Dendritic cell treated with granulocyte-macrophage colony-stimulating factor and Interleukin-4, amounts not matched to agents 40 ng/mL and 50 ng/mL, for 4 days (primary cell): ENCODE results near the gene STX2.
A peak's percentile ranks its signal among the peaks of the same experiment; 100 is the strongest.
"Not testable (repeated sequence)": the region's sequence is repeated elsewhere in the genome, so short reads cannot be mapped to it uniquely, and the experiment has no call there.

Experiments
- H3K27ac Mint-ChIP-seq: one replicate; pipeline ENCODE4 v1.8.0; 2022; ENCODE audit warnings: mild to moderate bottlenecking, mixed read lengths
- H3K27me3 Mint-ChIP-seq: one replicate; pipeline ENCODE4 v1.8.0; 2022; ENCODE audit warnings: mild to moderate bottlenecking, mixed read lengths
- H3K36me3 Mint-ChIP-seq: one replicate; pipeline ENCODE4 v1.8.0; 2022; ENCODE audit warnings: low read depth, mixed read lengths
- H3K4me1 Mint-ChIP-seq: one replicate; pipeline ENCODE4 v1.8.0; 2022; ENCODE audit warnings: low read depth, mixed read lengths
- H3K4me3 Mint-ChIP-seq: one replicate; pipeline ENCODE4 v1.8.0; 2022; ENCODE audit warnings: mild to moderate bottlenecking, moderate library complexity, mixed read lengths
- H3K9me3 Mint-ChIP-seq: one replicate; pipeline ENCODE4 v1.8.0; 2022; ENCODE audit warnings: mixed read lengths
- intact Hi-C: fragments of 100-400 bp; cut with micrococcal nuclease; formaldehyde crosslinking; loops from one replicate; pipeline ENCODE4 v1.15.0; 2022

STX2 gene

DNA sequence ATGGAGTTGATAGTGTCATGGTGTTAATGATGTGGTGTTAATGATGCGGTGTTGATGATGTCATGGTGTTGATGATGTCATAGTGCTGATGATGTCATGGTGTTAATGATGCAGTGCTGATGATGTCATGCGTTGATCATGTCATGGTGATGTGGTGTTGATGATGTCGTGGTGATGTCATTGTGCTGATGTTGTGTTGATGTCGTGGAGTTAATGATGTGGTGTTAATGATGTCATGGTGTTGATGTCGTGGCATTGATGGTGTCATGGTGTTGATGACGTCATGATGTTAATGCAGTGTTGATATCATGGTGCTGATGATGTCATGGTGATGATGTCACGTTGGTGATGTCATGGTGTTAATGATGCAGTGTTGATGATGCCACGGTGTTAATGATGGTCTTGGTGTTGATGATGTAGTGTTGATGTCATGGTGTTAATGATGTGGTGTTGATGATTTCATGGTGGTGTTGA lies 73.8 kb downstream of the STX2 start:
- no peak overlapping the region for H3K27ac Mint-ChIP-seq
- no peaks in the 10 kb centered on the region for H3K4me1 Mint-ChIP-seq
- H3K36me3 Mint-ChIP-seq = no peaks in the 10 kb centered on the region
- intact Hi-C loops = no loop called here
- no peaks in the 10 kb centered on the region for H3K9me3 Mint-ChIP-seq
- H3K27me3 Mint-ChIP-seq = peaks cover 29% of the 10 kb centered on the region
- no peak overlapping the region for H3K4me3 Mint-ChIP-seq

DNA sequence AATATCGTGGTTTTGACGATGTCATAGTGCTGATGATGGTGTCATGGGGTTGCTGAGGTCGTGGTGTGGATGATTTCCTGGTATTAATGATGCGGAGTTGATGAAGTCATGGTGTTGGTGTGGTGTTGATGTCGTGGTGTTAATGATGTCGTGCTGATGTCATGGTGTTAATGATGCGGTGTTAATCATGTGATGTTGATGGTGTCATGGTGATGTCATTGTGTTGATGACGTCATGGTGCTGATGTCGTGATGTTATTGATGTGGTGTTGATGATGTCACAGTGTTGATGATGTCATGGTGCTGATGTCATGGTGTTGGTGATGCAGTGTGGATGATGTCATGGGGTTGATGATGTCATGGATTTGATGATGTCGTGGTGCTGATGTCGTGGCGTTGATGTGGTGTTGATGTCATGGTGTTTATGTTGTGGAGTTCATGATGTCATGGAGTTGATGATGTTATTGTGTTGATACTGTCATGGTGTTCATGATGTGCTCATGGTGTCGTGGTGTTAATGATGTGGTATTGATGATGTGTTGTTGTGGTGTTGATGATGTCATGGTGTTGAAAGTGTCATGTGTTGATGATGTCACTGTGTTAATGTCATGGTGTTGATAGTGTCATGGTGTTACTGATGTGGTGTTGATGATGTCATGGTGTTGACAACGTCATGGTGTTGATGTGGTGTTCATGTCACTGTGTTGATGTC lies 74.4 kb downstream of the STX2 start:
- H3K9me3 Mint-ChIP-seq = no peaks in the 10 kb centered on the region
- intact Hi-C loops = no loop called here
- H3K27me3 Mint-ChIP-seq = peaks cover 34% of the 10 kb centered on the region
- H3K4me1 Mint-ChIP-seq = no peaks in the 10 kb centered on the region
- H3K4me3 Mint-ChIP-seq = no peak overlapping the region
- no peak overlapping the region for H3K27ac Mint-ChIP-seq
- H3K36me3 Mint-ChIP-seq = no peaks in the 10 kb centered on the region

DNA sequence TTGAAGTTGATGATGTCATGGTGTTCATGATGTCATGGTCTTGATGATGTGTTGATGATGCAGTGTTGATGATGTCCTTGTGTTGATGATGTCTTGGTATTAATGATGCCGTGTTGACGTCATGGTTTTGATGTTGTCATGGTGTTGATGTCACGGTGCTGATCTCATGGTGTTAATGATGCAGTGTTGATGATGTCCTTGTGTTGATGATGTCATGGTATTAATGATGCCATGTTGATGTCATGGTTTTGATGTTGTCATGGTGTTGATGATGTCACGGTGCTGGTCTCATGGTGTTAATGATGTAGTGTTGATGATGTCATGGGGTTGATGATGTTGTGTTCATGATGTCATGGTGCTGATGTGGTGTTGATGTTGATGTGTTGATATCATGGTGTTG lies 75.0 kb downstream of the STX2 start:
- no peaks in the 10 kb centered on the region for H3K36me3 Mint-ChIP-seq
- intact Hi-C loops = no loop called here
- peaks cover 34% of the 10 kb centered on the region for H3K27me3 Mint-ChIP-seq
- no peak overlapping the region for H3K27ac Mint-ChIP-seq
- no peak overlapping the region for H3K4me3 Mint-ChIP-seq
- no peaks in the 10 kb centered on the region for H3K4me1 Mint-ChIP-seq
- no peaks in the 10 kb centered on the region for H3K9me3 Mint-ChIP-seq

DNA sequence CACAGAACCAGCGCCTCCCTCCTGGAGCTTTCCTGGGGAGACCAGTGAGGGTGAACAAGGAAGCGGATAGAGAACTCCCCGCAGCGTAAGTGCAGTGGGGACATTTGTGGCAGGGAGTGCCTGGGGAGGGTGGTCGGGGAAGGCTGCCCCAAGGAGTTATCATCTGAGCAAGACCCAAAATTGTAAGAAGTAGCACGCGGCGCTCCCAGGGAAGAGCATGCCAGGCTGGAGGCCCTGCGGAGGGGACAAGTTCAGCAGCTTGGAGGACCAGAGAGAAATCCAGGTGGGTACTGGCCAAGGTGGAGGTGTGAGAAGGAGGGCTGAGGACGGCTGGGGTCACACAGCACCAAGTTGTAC lies 76.8 kb downstream of the STX2 start:
- intact Hi-C loops = no loop called here
- H3K27ac Mint-ChIP-seq = no peak overlapping the region
- H3K4me3 Mint-ChIP-seq = no peak overlapping the region
- H3K9me3 Mint-ChIP-seq = no peaks in the 10 kb centered on the region
- peaks cover 29% of the 10 kb centered on the region for H3K27me3 Mint-ChIP-seq
- H3K4me1 Mint-ChIP-seq = no peaks in the 10 kb centered on the region
- no peaks in the 10 kb centered on the region for H3K36me3 Mint-ChIP-seq

- no peaks in the 10 kb centered on the region for H3K4me1 Mint-ChIP-seq
- no peak overlapping the region for H3K27ac Mint-ChIP-seq
- H3K4me3 Mint-ChIP-seq = no peak overlapping the region
- H3K9me3 Mint-ChIP-seq = no peaks in the 10 kb centered on the region
- H3K36me3 Mint-ChIP-seq = no peaks in the 10 kb centered on the region
- intact Hi-C loops = no loop called here
- H3K27me3 Mint-ChIP-seq = peaks cover 27% of the 10 kb centered on the region
Observed at GRCh38 chr12:130761537-130762318, 77.3 kb downstream of the STX2 start.

DNA sequence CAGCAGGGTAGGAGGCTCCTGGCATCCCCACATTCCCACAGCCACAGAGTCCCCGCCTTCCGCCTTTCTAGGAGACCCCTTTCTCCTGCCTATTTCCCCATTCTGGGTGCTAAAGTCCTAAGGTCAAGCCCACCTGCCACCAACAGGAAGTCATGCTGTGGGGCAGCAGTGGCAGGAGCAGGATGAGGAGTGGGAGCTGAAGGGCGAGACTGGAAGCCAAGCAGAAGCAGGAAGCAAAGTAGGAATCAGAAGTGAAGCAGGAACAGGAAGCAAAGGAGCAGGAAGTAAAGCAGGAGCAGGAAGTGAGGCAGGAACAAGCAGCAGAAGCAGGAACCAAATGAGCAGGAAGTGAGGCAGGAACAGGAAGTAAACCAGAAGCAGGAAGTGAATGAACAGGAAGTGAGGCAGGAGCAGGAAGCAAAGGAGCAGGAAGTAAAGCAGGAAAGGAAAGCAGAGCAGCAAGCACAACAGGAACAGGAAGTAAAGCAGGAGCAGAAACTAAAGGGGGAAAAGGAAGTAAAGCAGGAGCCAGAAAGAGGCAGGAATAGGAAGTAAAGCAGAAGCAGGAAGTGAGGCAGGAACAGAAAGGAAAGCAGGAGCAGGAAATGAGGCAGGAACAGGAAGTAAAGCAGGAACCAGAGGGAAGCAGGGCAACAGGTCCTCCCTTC lies 84.7 kb downstream of the STX2 start:
- peaks cover 6% of the 10 kb centered on the region for H3K36me3 Mint-ChIP-seq

DNA sequence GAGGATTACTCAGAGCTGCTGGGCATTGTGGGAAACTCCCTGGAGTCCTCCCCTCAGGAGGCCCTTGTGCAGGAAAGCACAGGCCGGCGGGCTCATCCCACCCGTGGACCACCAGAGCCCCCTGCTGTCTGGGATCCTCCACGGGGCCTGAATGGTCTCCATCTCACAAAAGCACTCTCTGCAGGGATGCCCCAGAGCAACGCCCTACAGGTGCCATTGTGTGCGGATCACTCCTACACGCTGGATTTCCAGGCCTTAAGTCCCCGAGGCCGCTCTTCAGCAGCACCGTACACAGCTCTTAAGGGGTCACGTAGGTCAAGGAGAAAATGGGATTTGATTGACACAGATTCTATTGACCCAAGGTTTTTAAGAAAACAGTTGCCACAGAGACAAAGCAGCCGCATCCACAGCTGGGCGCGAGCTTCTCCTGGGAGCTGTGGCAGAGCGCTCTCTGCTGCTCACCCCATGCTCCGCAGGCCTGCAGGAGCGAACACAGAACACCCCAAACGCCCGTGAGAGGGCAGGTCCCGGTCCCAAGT lies 86.3 kb downstream of the STX2 start:
- H3K4me3 Mint-ChIP-seq = no peak overlapping the region

More for the DNA sequence above, 84.7 kb downstream of the STX2 start:
- peaks cover 1% of the 10 kb centered on the region for H3K27me3 Mint-ChIP-seq
- H3K4me1 Mint-ChIP-seq = no peaks in the 10 kb centered on the region
- intact Hi-C loops = no loop called here
- H3K4me3 Mint-ChIP-seq = no peak overlapping the region
- peaks cover 12% of the 10 kb centered on the region for H3K9me3 Mint-ChIP-seq
- H3K27ac Mint-ChIP-seq = peak overlapping the region; percentile 19

GRCh38 chr12:130752037-130752436 lies 87.0 kb downstream of the STX2 start:
- H3K36me3 Mint-ChIP-seq, intact Hi-C loops, H3K4me3 Mint-ChIP-seq, H3K27me3 Mint-ChIP-seq, H3K27ac Mint-ChIP-seq, H3K4me1 Mint-ChIP-seq: not testable (repeated sequence)
- peaks cover 12% of the 10 kb centered on the region for H3K9me3 Mint-ChIP-seq

More for the DNA sequence above, 86.3 kb downstream of the STX2 start:
- Mint-ChIP-seq H3K36me3 (peaks cover 6% of the 10 kb centered on the region), H3K27ac (no peak overlapping the region), H3K4me1 (peaks cover 4% of the 10 kb centered on the region), H3K27me3 (peaks cover 5% of the 10 kb centered on the region), H3K9me3 (peaks cover 12% of the 10 kb centered on the region)
- intact Hi-C loops = no loop called here

DNA sequence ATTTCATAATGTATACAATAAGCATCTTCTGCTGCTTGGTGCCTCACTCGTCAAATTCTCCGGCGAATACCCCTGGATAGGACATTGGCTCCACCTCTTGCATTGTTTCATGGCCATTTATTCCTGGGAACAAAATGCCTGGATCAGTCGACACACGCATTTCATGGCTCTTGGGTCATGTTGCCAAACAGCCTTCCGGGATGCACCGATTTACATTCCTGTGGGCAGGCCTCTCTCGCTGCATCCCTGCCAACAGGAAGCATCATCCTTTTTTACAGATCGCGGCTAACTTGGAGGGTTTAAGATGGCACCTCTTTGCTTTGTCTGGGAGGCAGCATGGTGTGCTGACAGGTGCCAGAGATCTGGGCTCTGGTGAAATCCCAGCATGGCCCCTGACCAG lies 90.3 kb downstream of the STX2 start:
- Mint-ChIP-seq H3K4me1 (peaks cover 4% of the 10 kb centered on the region), H3K4me3 (no peak overlapping the region), H3K36me3 (no peaks in the 10 kb centered on the region), H3K27ac (no peak overlapping the region), H3K9me3 (no peaks in the 10 kb centered on the region), H3K27me3 (peaks cover 6% of the 10 kb centered on the region)
- intact Hi-C loops = loop anchor here (10.0 kb wide), 1 partner anchor 704 kb away; no protein-coding TSS in a partner anchor

DNA sequence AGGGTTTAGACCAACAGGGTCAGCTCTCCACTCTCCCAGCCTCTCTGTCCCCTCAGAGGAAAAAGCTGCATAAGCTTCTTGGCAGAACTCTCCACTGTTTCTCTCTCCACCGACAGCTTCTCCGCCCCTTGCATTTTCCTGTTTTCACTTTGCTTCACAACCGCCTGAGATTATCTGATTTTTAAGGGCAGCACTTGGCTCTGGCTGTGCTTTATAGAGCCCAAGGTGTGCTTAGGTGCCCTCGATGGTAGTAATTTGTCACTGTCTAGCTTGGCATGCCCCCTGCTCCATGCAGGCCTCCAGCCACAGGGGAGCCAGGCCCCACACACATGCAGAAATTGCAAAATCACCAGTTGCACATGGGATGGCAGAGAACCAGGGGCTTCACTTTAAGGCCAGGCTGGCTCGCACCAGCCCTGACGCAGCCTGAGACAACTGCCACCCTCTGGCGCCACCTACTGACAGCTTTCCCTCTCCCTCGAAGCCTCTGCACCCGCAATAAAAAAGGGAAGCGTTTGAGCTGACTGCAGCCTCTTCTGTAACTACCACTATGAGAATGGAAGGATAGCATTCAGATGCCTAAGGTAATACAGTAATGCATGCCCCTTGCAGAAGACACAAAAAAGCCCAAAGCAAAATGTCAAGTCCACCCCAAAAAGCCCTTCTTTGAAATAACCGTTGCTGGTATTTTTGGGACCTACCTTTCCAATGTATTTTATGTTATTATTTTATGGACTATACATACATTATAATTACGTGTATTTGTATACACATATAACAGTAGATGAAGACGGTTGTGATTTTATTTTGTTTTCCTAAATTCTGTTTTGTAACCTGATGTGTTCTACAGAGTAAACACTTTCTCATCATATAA lies 90.9 kb downstream of the STX2 start:
- H3K9me3 Mint-ChIP-seq = no peaks in the 10 kb centered on the region
- H3K4me3 Mint-ChIP-seq = no peak overlapping the region
- no peaks in the 10 kb centered on the region for H3K36me3 Mint-ChIP-seq
- no peak overlapping the region for H3K27ac Mint-ChIP-seq
- peaks cover 6% of the 10 kb centered on the region for H3K27me3 Mint-ChIP-seq
- H3K4me1 Mint-ChIP-seq = peaks cover 4% of the 10 kb centered on the region
- intact Hi-C loops = loop anchor here (10.0 kb wide), 1 partner anchor 703 kb away; no protein-coding TSS in a partner anchor

GRCh38 chr12:130746546-130746945 lies 92.5 kb downstream of the STX2 start:
- Mint-ChIP-seq H3K4me1 (peaks cover 4% of the 10 kb centered on the region), H3K36me3 (no peaks in the 10 kb centered on the region), H3K27me3 (peaks cover 6% of the 10 kb centered on the region), H3K4me3 (no peak overlapping the region), H3K9me3 (no peaks in the 10 kb centered on the region), H3K27ac (no peak overlapping the region)
- intact Hi-C loops = loop anchor here (10.0 kb wide), 1 partner anchor 702 kb away; no protein-coding TSS in a partner anchor

- Mint-ChIP-seq H3K4me1 (peaks cover 4% of the 10 kb centered on the region), H3K27me3 (peaks cover 6% of the 10 kb centered on the region), H3K27ac (no peak overlapping the region), H3K4me3 (no peak overlapping the region), H3K36me3 (no peaks in the 10 kb centered on the region), H3K9me3 (no peaks in the 10 kb centered on the region)
- intact Hi-C loops = loop anchor here (10.0 kb wide), 1 partner anchor 701 kb away; no protein-coding TSS in a partner anchor
Observed at GRCh38 chr12:130745921-130746320, 93.1 kb downstream of the STX2 start.

GRCh38 chr12:130744274-130744673 lies 94.8 kb downstream of the STX2 start:
- Mint-ChIP-seq H3K4me3 (no peak overlapping the region), H3K36me3 (no peaks in the 10 kb centered on the region), H3K27me3 (peaks cover 7% of the 10 kb centered on the region), H3K27ac (no peak overlapping the region), H3K4me1 (peaks cover 4% of the 10 kb centered on the region), H3K9me3 (no peaks in the 10 kb centered on the region)
- intact Hi-C loops = loop anchor here (10.0 kb wide), 1 partner anchor 699 kb away; no protein-coding TSS in a partner anchor
